HG02571 (cell line): ENCODE results near the gene ZNF625.

Experiments used
- ATAC-seq: cut with Tn5 transposase; IDR thresholded peaks from one replicate; pipeline ENCODE4 v1.9.1; 2021; ENCODE audit warnings: mild to moderate bottlenecking, moderate library complexity; ENCODE audit not compliant: unreplicated experiment

Gene ZNF625

GRCh38 chr19:12156223-12157058 is at the start of gene ZNF625:
Gene ZNF625, minus strand, starts transcription at chr19:12156734. Its CDS starts 176 bp downstream, at chr19:12156558.
- peak; percentile 79 for ATAC-seq

- no peak for ATAC-seq
These were observed 48.8 kb upstream of the ZNF625 start for GRCh38 chr19:12205296-12205695.

GRCh38 chr19:12202250-12202649 is 45.7 kb upstream of the ZNF625 start:
- no peak for ATAC-seq

GRCh38 chr19:12199757-12200419 is 43.4 kb upstream of the ZNF625 start:
- ATAC-seq = no peak

GRCh38 chr19:12198136-12198535 is 41.6 kb upstream of the ZNF625 start:
- no peak for ATAC-seq

GRCh38 chr19:12194827-12195731 is 38.5 kb upstream of the ZNF625 start:
- ATAC-seq = no peak

- ATAC-seq = no peak
These were observed 31.1 kb upstream of the ZNF625 start for GRCh38 chr19:12187625-12188024.

GRCh38 chr19:12180377-12180776 is 23.8 kb upstream of the ZNF625 start:
- no peak for ATAC-seq

GRCh38 chr19:12166626-12167025 is 10.1 kb upstream of the ZNF625 start:
- ATAC-seq = no peak

- ATAC-seq = no peak
These were observed 7.3 kb upstream of the ZNF625 start for GRCh38 chr19:12163826-12164225.

GRCh38 chr19:12162882-12163806 is 6.6 kb upstream of the ZNF625 start, which contains the start of gene ZNF136:
Gene ZNF136, plus strand, starts transcription at chr19:12163096. Its CDS starts 108 bp downstream, at chr19:12163204.
- ATAC-seq = peak; percentile 92

GRCh38 chr19:12162513-12162881 is 6.0 kb upstream of the ZNF625 start:
- ATAC-seq = no peak

GRCh38 chr19:12159773-12160414 is 3.4 kb upstream of the ZNF625 start:
- no peak for ATAC-seq

GRCh38 chr19:12155324-12155860 is 1.1 kb downstream of the ZNF625 start:
- no peak for ATAC-seq

GRCh38 chr19:12145348-12145747 is 11.2 kb downstream of the ZNF625 start:
- ATAC-seq = no peak

GRCh38 chr19:12141405-12141736 is 15.2 kb downstream of the ZNF625 start:
- ATAC-seq = no peak

GRCh38 chr19:12140545-12141404 is 15.8 kb downstream of the ZNF625 start:
- peak; percentile 49 for ATAC-seq

- ATAC-seq = peak; percentile 94
These were observed 16.5 kb downstream of the ZNF625 start, which contains the start of gene ZNF20 for GRCh38 chr19:12139885-12140544. Gene ZNF20, minus strand, starts transcription at chr19:12140350. Its CDS starts 168 bp downstream, at chr19:12140182.
